Measurements from ENCODE around the gene MACROD2.

MACROD2 gene

DNA sequence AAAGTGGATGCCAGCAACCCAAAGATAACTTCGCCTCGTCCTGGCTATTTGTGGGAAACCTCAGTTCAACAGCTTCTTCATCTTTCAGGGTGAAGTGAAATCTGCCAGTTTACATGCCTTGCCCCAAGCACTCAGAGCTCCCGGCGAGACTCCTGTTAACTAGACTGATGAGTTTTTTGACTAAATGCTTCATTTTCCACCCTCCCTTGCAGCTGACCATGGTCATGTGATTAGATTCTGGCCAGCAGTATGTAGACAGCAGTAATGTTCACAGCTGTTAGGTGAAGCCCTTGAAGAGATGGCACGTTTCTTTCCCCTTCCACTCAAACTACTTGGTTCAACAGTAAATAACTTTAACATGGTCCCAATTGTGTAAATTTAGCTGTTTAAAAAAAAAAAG lies 1060.9 kb downstream of the MACROD2 start:
- H3K36me3 ChIP-seq, result peaks cover 0 to 14% (median 0%) of the 10 kb centered on the region in 11 experiments; a peak in 2 of 22 replicates
- no peak overlapping the region for H3K4me2 ChIP-seq
- no peaks in the 10 kb centered on the region for H4K20me1 ChIP-seq
- no peaks in the 10 kb centered on the region for H3K27me3 ChIP-seq
- no peak overlapping the region for H3K4me3 ChIP-seq
- no peaks in the 10 kb centered on the region for H3K4me1 ChIP-seq
- no peak overlapping the region for H3K9ac ChIP-seq
- TF ChIP-seq Cebpa-rat (IDR thresholded peaks at IDR 0.05), result no peak
- H3K27ac ChIP-seq, result no peak overlapping the region
- peaks cover 13 to 59% (median 41%) of the 10 kb centered on the region in 11 experiments; a peak in 21 of 22 replicates for H3K9me3 ChIP-seq (replicated peaks in 1 of 11)

DNA sequence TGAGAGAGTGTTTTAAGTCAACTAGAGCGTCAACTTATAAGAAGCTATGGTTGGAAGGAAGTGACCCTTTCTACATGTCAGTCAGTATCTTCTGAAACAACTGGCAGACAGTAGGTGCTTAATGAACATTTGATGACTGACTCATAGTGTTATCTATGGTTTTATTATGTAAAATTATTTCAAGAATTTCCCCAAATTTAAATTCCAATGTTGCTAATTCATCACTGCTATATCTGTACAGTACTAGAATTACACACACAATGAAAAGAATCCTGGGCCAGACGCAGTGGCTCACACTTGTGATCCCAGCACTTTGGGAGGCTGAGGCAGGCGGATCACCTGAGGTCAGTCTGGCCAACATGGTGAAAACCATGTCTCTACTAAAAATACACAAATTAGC lies 1063.5 kb downstream of the MACROD2 start:
- Histone ChIP-seq H3K4me1 (peaks cover 0 to 10% (median 0%) of the 10 kb centered on the region in 10 experiments; a peak in 5 of 20 replicates), H3K4me2 (no peak overlapping the region), H3K4me3 (no peak overlapping the region), H4K20me1 (no peaks in the 10 kb centered on the region), H3K36me3 (no peaks in the 10 kb centered on the region), H3K9ac (no peak overlapping the region), H3K9me3 (replicated peaks in 1 of 11) (peaks cover under 1 to 33% (median 15%) of the 10 kb centered on the region in 11 experiments; a peak in 18 of 22 replicates), H3K27ac (no peak overlapping the region), H3K27me3 (no peaks in the 10 kb centered on the region)
- no peak for TF ChIP-seq Cebpa-rat (IDR thresholded peaks at IDR 0.05)

DNA sequence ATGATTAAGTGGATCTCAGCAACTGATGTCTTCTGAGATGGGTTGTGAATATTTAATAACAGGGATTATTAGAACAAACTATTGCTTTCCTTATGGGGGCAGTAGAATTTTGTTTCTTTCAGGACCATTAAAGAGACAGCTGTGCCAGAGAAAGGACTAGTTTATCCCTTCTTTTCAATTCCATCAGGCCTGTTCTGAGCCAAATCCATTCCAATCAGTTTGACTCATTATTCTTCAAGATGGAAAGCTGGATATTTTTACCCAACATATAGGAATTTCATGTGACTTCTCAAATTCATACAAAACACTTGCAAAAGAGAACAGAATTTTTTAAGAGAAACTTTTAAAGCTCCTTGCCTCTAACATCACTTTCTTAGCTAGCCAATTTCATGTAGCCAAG lies 1064.1 kb downstream of the MACROD2 start:
- Histone ChIP-seq H3K9me3 (replicated peaks in 1 of 11) (peaks cover 0 to 27% (median 9%) of the 10 kb centered on the region in 11 experiments; a peak in 8 of 22 replicates), H3K36me3 (no peaks in the 10 kb centered on the region), H3K4me1 (peaks cover 0 to 10% (median 0%) of the 10 kb centered on the region in 10 experiments; a peak in 5 of 20 replicates), H3K4me3 (no peak overlapping the region), H3K4me2 (no peak overlapping the region), H3K27me3 (no peaks in the 10 kb centered on the region), H3K27ac (no peak overlapping the region), H4K20me1 (no peaks in the 10 kb centered on the region), H3K9ac (no peak overlapping the region)
- no peak for TF ChIP-seq Cebpa-rat (IDR thresholded peaks at IDR 0.05)

GRCh38 chr20:15060265-15061060 lies 1065.1 kb downstream of the MACROD2 start:
- Histone ChIP-seq H3K9me3 (replicated peaks in 1 of 11) (peaks cover 0 to 16% (median 0%) of the 10 kb centered on the region in 11 experiments; a peak in 3 of 22 replicates), H4K20me1 (no peaks in the 10 kb centered on the region), H3K4me2 (no peak overlapping the region), H3K9ac (no peak overlapping the region), H3K4me1 (peaks cover 0 to 10% (median 0%) of the 10 kb centered on the region in 10 experiments; a peak in 5 of 20 replicates), H3K36me3 (no peaks in the 10 kb centered on the region), H3K27ac (no peak overlapping the region), H3K4me3 (no peak overlapping the region), H3K27me3 (no peaks in the 10 kb centered on the region)
- no peak for TF ChIP-seq Cebpa-rat (IDR thresholded peaks at IDR 0.05)

DNA sequence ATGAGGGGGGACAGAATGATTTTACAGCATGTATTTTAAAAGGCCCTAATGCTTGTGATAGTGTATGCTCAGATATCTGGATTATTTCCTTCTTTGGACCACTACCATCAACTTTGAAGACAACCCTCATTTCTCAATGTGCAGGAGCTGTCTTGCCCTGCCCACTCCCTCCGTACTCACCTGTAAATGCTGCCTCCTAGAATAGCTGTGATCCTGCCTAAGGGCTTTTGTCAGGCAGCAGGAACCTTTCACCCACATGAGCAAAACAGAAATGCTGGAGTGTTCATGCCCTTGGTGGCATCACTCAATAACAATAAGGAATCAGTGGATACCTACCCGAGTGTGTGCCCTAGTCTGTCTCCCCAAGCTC lies 1065.7 kb downstream of the MACROD2 start:
- TF ChIP-seq Cebpa-rat (IDR thresholded peaks at IDR 0.05), result no peak
- H3K9ac ChIP-seq, result no peak overlapping the region
- no peak overlapping the region for H3K4me3 ChIP-seq
- no peak overlapping the region for H3K4me2 ChIP-seq
- no peak overlapping the region for H3K27ac ChIP-seq
- peaks cover 0 to 11% (median 0%) of the 10 kb centered on the region in 11 experiments; a peak in 1 of 22 replicates for H3K9me3 ChIP-seq (replicated peaks in 1 of 11)
- no peaks in the 10 kb centered on the region for H3K36me3 ChIP-seq
- no peaks in the 10 kb centered on the region for H3K27me3 ChIP-seq
- H4K20me1 ChIP-seq, result no peaks in the 10 kb centered on the region
- peaks cover 0 to 10% (median 0%) of the 10 kb centered on the region in 10 experiments; a peak in 5 of 20 replicates for H3K4me1 ChIP-seq

GRCh38 chr20:15061955-15062354 lies 1066.6 kb downstream of the MACROD2 start:
- Histone ChIP-seq H4K20me1 (no peaks in the 10 kb centered on the region), H3K9me3 (replicated peaks in 1 of 11) (0 out of 22 replicates have a peak, but pooled peaks cover 0 to 8% (median 0%) of the 10 kb centered on the region in 11 experiments)

GRCh38 chr20:15063081-15063480 lies 1067.8 kb downstream of the MACROD2 start:
- Histone ChIP-seq H3K27ac (no peak overlapping the region), H3K36me3 (no peaks in the 10 kb centered on the region)
- no peak for TF ChIP-seq Cebpa-rat (IDR thresholded peaks at IDR 0.05)

More at GRCh38 chr20:15061955-15062354, 1066.6 kb downstream of the MACROD2 start:
- Histone ChIP-seq H3K4me2 (no peak overlapping the region), H3K4me1 (peaks cover 0 to 10% (median 0%) of the 10 kb centered on the region in 10 experiments; a peak in 5 of 20 replicates), H3K36me3 (no peaks in the 10 kb centered on the region), H3K27ac (no peak overlapping the region), H3K4me3 (no peak overlapping the region), H3K27me3 (no peaks in the 10 kb centered on the region), H3K9ac (no peak overlapping the region)
- no peak for TF ChIP-seq Cebpa-rat (IDR thresholded peaks at IDR 0.05)

DNA sequence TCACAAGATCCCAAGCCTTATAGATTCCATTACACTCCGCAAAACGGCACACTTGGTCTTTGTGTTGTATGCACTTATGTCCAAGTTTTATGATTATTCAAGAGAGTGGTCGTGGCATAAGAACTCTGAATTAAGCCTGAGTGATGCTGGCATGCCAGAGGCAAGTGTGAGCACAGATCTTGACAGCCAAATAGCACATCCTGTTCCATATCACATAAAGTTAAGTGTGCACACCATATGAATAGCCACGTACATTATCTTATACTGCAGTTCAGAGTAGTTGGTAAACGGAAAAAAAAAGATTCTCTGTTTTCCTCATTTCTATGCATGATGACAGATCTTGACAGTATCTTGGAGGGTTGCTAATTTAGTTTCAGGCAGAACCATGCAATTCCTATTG lies 1069.4 kb downstream of the MACROD2 start:
- no peak for TF ChIP-seq Cebpa-rat (IDR thresholded peaks at IDR 0.05)
- no peak overlapping the region for H3K27ac ChIP-seq
- H3K36me3 ChIP-seq, result no peaks in the 10 kb centered on the region
- no peak overlapping the region for H3K4me2 ChIP-seq
- no peak overlapping the region for H3K4me3 ChIP-seq
- H3K9ac ChIP-seq, result no peak overlapping the region
- H3K9me3 ChIP-seq (replicated peaks in 1 of 11), result 0 out of 22 replicates have a peak, but pooled peaks cover 0 to 6% (median 0%) of the 10 kb centered on the region in 11 experiments
- H3K4me1 ChIP-seq, result peaks cover 0 to 10% (median 0%) of the 10 kb centered on the region in 10 experiments; a peak in 5 of 20 replicates
- no peaks in the 10 kb centered on the region for H3K27me3 ChIP-seq
- H4K20me1 ChIP-seq, result no peaks in the 10 kb centered on the region

More at GRCh38 chr20:15063081-15063480, 1067.8 kb downstream of the MACROD2 start:
- Histone ChIP-seq H3K4me2 (peak overlapping the region in 3 of 11 experiments; percentile 1 to 23 (median 23); a peak in 3 of 22 replicates), H3K27me3 (no peaks in the 10 kb centered on the region), H3K4me3 (no peak overlapping the region), H3K9ac (no peak overlapping the region), H3K4me1 (peaks cover 0 to 10% (median 0%) of the 10 kb centered on the region in 10 experiments; a peak in 5 of 20 replicates), H4K20me1 (no peaks in the 10 kb centered on the region), H3K9me3 (replicated peaks in 1 of 11) (0 out of 22 replicates have a peak, but pooled peaks cover 0 to 1% (median 0%) of the 10 kb centered on the region in 11 experiments)

DNA sequence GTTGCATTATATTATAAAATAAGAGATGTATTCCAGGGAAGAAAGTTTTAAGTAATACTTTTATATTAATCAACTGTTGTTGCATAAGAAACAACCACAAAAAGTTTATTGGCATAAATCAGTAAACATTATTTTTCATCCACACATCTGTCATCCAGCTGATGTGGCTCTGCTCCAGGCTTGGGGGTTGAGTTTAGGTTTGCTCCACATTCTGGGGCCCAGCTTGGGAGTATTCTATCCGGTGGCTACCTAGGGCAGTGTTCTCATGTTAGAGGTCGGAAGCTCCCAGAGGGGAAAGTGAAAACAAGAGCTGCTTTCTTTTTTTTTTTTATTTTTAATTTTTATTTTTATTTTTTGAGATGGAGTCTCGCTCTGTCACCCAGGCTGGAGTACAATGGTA lies 1070.5 kb downstream of the MACROD2 start:
- Histone ChIP-seq H3K4me3 (no peak overlapping the region), H3K9ac (no peak overlapping the region), H3K27ac (no peak overlapping the region), H3K4me2 (no peak overlapping the region), H3K36me3 (no peaks in the 10 kb centered on the region), H3K27me3 (no peaks in the 10 kb centered on the region), H4K20me1 (no peaks in the 10 kb centered on the region), H3K9me3 (replicated peaks in 1 of 11) (0 out of 22 replicates have a peak, but pooled peaks cover 0 to 10% (median 0%) of the 10 kb centered on the region in 11 experiments), H3K4me1 (peaks cover 0 to 10% (median 0%) of the 10 kb centered on the region in 10 experiments; a peak in 5 of 20 replicates)
- no peak for TF ChIP-seq Cebpa-rat (IDR thresholded peaks at IDR 0.05)

Data from BLaER1 treated with 17β-estradiol and CSF1 and Interleukin-3, amounts not matched to agents 10 nM and 100 nM (cell line).